ENCODE data around the gene HMCN2.

- TF ChIP-seq, protein P1, sequence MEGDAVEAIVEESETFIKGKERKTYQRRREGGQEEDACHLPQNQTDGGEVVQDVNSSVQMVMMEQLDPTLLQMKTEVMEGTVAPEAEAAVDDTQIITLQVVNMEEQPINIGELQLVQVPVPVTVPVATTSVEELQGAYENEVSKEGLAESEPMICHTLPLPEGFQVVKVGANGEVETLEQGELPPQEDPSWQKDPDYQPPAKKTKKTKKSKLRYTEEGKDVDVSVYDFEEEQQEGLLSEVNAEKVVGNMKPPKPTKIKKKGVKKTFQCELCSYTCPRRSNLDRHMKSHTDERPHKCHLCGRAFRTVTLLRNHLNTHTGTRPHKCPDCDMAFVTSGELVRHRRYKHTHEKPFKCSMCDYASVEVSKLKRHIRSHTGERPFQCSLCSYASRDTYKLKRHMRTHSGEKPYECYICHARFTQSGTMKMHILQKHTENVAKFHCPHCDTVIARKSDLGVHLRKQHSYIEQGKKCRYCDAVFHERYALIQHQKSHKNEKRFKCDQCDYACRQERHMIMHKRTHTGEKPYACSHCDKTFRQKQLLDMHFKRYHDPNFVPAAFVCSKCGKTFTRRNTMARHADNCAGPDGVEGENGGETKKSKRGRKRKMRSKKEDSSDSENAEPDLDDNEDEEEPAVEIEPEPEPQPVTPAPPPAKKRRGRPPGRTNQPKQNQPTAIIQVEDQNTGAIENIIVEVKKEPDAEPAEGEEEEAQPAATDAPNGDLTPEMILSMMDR (IDR thresholded peaks at IDR 0.05) = no peak
- no peak for TF ChIP-seq POLR2A (IDR thresholded peaks at IDR 0.05)
- TF ChIP-seq POLR2AphosphoS5 (IDR thresholded peaks at IDR 0.05) = no peak
- TF ChIP-seq EP300 (IDR thresholded peaks at IDR 0.05) = no peak
Observed at GRCh38 chr9:130284249-130284625, 18.7 kb downstream of the HMCN2 start.
